Astrocyte (in vitro differentiated cells and primary cell): ENCODE measurements around the gene TENM3. TPM values are rescaled to one million over a fixed set of nuclear protein-coding genes. Genes with fewer than 3 reads are reported as not detected.

Experiments
- DNase-seq: peaks from one replicate; pipeline ENCODE4 v3.0.0-alpha.2; 2010; ENCODE audit warnings: low read depth
- FAIRE-seq: peaks from 2 replicates; lab custom pipeline; 2011; peaks lifted over from hg19 to GRCh38; lab: Jason Lieb, UNC
- H2AFZ ChIP-seq: 2 replicates; pipeline ENCODE4 v1.6.0; 2012; ENCODE audit warnings: low read depth, low read length, inconsistent platforms
- H3K27ac ChIP-seq: 2 replicates; pipeline ENCODE4 v1.5.1; 2011; ENCODE audit warnings: low read depth, low read length, inconsistent platforms
- H3K27me3 ChIP-seq: 2 replicates; pipeline ENCODE4 v1.6.0; 2011; ENCODE audit warnings: low read length, inconsistent platforms; ENCODE audit not compliant: insufficient read depth
- H3K36me3 ChIP-seq: 2 replicates; pipeline ENCODE4 v1.5.1; 2011; ENCODE audit warnings: low read length, inconsistent platforms; ENCODE audit not compliant: insufficient read depth
- H3K4me1 ChIP-seq: 2 replicates; pipeline ENCODE4 v1.5.1; 2011; ENCODE audit warnings: low read length, inconsistent platforms; ENCODE audit not compliant: insufficient read depth
- H3K4me2 ChIP-seq: 2 replicates; pipeline ENCODE4 v1.6.0; 2012; ENCODE audit warnings: low read length, inconsistent platforms
- H3K4me3 ChIP-seq: 2 replicates; pipeline ENCODE4 v1.5.1; 2011; ENCODE audit warnings: low read depth, mild to moderate bottlenecking, low read length, inconsistent platforms; ENCODE audit not compliant: insufficient read depth
- H3K79me2 ChIP-seq: 2 replicates; pipeline ENCODE4 v1.6.0; 2012; ENCODE audit warnings: mild to moderate bottlenecking, low read length, inconsistent platforms; ENCODE audit not compliant: insufficient read depth
- H3K9ac ChIP-seq: 2 replicates; pipeline ENCODE4 v1.6.0; 2012; ENCODE audit warnings: mild to moderate bottlenecking, low read length, inconsistent platforms
- H3K9me3 ChIP-seq: 2 replicates; pipeline ENCODE4 v1.5.1; 2012; ENCODE audit warnings: low read depth, mild to moderate bottlenecking, low read length, inconsistent platforms; ENCODE audit not compliant: insufficient read depth
- H4K20me1 ChIP-seq: 2 replicates; pipeline ENCODE4 v1.6.0; 2012; ENCODE audit warnings: low read length, inconsistent platforms; ENCODE audit not compliant: insufficient read depth
- H3K27ac Mint-ChIP-seq: one replicate; pipeline ENCODE4 v1.8.0; 2021; ENCODE audit warnings: mild to moderate bottlenecking, mixed read lengths; ENCODE audit not compliant: unreplicated experiment
- H3K27me3 Mint-ChIP-seq: one replicate; pipeline ENCODE4 v1.8.0; 2021; ENCODE audit warnings: low read depth, mixed read lengths; ENCODE audit not compliant: unreplicated experiment
- H3K36me3 Mint-ChIP-seq: one replicate; pipeline ENCODE4 v1.8.0; 2021; ENCODE audit warnings: low read depth, mixed read lengths; ENCODE audit not compliant: unreplicated experiment
- H3K4me1 Mint-ChIP-seq: one replicate; pipeline ENCODE4 v1.8.0; 2021; ENCODE audit warnings: low read depth, mixed read lengths; ENCODE audit not compliant: unreplicated experiment
- H3K4me3 Mint-ChIP-seq: one replicate; pipeline ENCODE4 v1.8.0; 2021; ENCODE audit warnings: mild to moderate bottlenecking, moderate library complexity, mixed read lengths; ENCODE audit not compliant: unreplicated experiment
- H3K9me3 Mint-ChIP-seq: one replicate; pipeline ENCODE4 v1.8.0; 2021; ENCODE audit warnings: mild to moderate bottlenecking, mixed read lengths; ENCODE audit not compliant: unreplicated experiment
- CTCF ChIP-seq: IDR thresholded peaks from 2 replicates; pipeline ENCODE4 v1.5.1; 2011; ENCODE audit warnings: low read depth, mild to moderate bottlenecking, inconsistent platforms, low read length, moderate library complexity; ENCODE audit not compliant: insufficient read depth
- EZH2 ChIP-seq: IDR thresholded peaks from 2 replicates; pipeline ENCODE4 v1.6.1; 2012; ENCODE audit warnings: mild to moderate bottlenecking, low read length, inconsistent platforms; ENCODE audit not compliant: insufficient read depth
- total RNA-seq: library from RNA; stranded (reverse); gene quantifications from 2 replicates; pipeline ENCODE4 v1.2.1, GENCODE V29; 2021

The TENM3 gene
- total RNA-seq, 1 donor from 2014 or later: 127 TPM

GRCh38 chr4:182510836-182511235, 267.6 kb downstream of the TENM3 start:
- Histone ChIP-seq H3K27me3 (no peaks in the 10 kb centered on the region), H3K27ac (no peak overlapping the region), H3K9me3 (no peaks in the 10 kb centered on the region), H3K4me2 (no peak overlapping the region), H3K79me2 (peaks cover 16% of the 10 kb centered on the region), H2AFZ (no peak overlapping the region), H3K4me3 (no peak overlapping the region), H3K36me3 (no peaks in the 10 kb centered on the region), H4K20me1 (peaks cover 13% of the 10 kb centered on the region), H3K4me1 (no peaks in the 10 kb centered on the region), H3K9ac (no peak overlapping the region)
- Mint-ChIP-seq H3K4me1 (peaks cover 3% of the 10 kb centered on the region), H3K27ac (no peak overlapping the region), H3K9me3 (no peaks in the 10 kb centered on the region), H3K36me3 (no peaks in the 10 kb centered on the region), H3K27me3 (no peaks in the 10 kb centered on the region), H3K4me3 (no peak overlapping the region)
- FAIRE-seq (no peak), DNase-seq (no peak)
- TF ChIP-seq EZH2 (no peak), CTCF (no peak)

GRCh38 chr4:182513587-182514291, 270.5 kb downstream of the TENM3 start:
- no peaks in the 10 kb centered on the region for H3K4me1 Mint-ChIP-seq

More at GRCh38 chr4:182513587-182514291, 270.5 kb downstream of the TENM3 start:
- no peak for DNase-seq
- Histone ChIP-seq H3K36me3 (no peaks in the 10 kb centered on the region), H3K27ac (no peak overlapping the region), H3K79me2 (peaks cover 12% of the 10 kb centered on the region), H2AFZ (no peak overlapping the region), H3K27me3 (no peaks in the 10 kb centered on the region), H3K9me3 (no peaks in the 10 kb centered on the region), H3K9ac (no peak overlapping the region), H3K4me1 (no peaks in the 10 kb centered on the region), H4K20me1 (peaks cover 13% of the 10 kb centered on the region), H3K4me3 (no peak overlapping the region), H3K4me2 (no peak overlapping the region)
- Mint-ChIP-seq H3K27ac (no peak overlapping the region), H3K4me3 (no peak overlapping the region), H3K36me3 (peaks cover 1% of the 10 kb centered on the region), H3K27me3 (no peaks in the 10 kb centered on the region), H3K9me3 (peaks cover 2% of the 10 kb centered on the region)
- FAIRE-seq: no peak
- TF ChIP-seq CTCF: no peak
- TF ChIP-seq EZH2: no peak
